ENCODE measurements around the gene VAPA. TPM values are rescaled to one million over a fixed set of nuclear protein-coding genes. Genes with fewer than 3 reads are reported as not detected.
"Not testable (repeated sequence)": the region's sequence is repeated elsewhere in the genome, so short reads cannot be mapped to it uniquely, and the experiment has no call there.

The VAPA gene
- polyA plus RNA-seq, 3 donors: 106 to 393 (median 334) TPM

GRCh38 chr18:9898792-9899549, 14.8 kb upstream of the VAPA start:
- Histone ChIP-seq H3K4me3 (replicated peaks in 1 of 3; ENCODE audit: low read depth in 2 of 3, low read length in 3 of 3) (no peak overlapping the region), H3K9ac (ENCODE audit: insufficient read depth, low read length, poor library complexity, severe bottlenecking) (no peak overlapping the region), H3K36me3 (replicated peaks in 1 of 2; ENCODE audit: control insufficient read depth in 1 of 2, insufficient read depth in 2 of 2, low read length in 2 of 2) (no peaks in the 10 kb centered on the region), H3K79me2 (ENCODE audit: insufficient read depth, low read length) (no peaks in the 10 kb centered on the region), H2AFZ (ENCODE audit: insufficient read depth, low read depth, low read length, poor library complexity, severe bottlenecking) (no peak overlapping the region), H4K20me1 (ENCODE audit: insufficient read depth, low read length) (no peaks in the 10 kb centered on the region), H3K9me3 (replicated peaks in 1 of 2; ENCODE audit: control insufficient read depth in 1 of 2, insufficient read depth in 1 of 2, low read length in 2 of 2) (no peaks in the 10 kb centered on the region), H3K4me1 (ENCODE audit: control insufficient read depth in 1 of 2, insufficient read depth in 2 of 2, low read length in 2 of 2) (no peaks in the 10 kb centered on the region), H3K4me2 (replicated peaks; ENCODE audit: extremely low read depth, low read length, poor library complexity, severe bottlenecking) (no peak overlapping the region), H3K27me3 (ENCODE audit: control insufficient read depth in 2 of 2, insufficient read depth in 2 of 2, low read length in 2 of 2) (no peaks in the 10 kb centered on the region), H3K27ac (ENCODE audit: low read depth in 1 of 2, low read length in 2 of 2) (no peak overlapping the region)
- Mint-ChIP-seq H3K4me1 (no peaks in the 10 kb centered on the region), H3K4me3 (no peak overlapping the region), H3K27ac (no peak overlapping the region), H3K36me3 (no peaks in the 10 kb centered on the region), H3K9me3 (peaks cover 0 to 2% (median 0%) of the 10 kb centered on the region in 7 donors), H3K27me3 (ENCODE audit: low read depth in 3 of 3) (peaks cover 0 to 3% (median 2%) of the 10 kb centered on the region in 3 donors)
- intact Hi-C loops (cut with micrococcal nuclease): no loop called here
- 93% methylated on average over 2 of the region's 11 CpGs for WGBS (ENCODE audit: insufficient coverage)
- no peak for DNase-seq
- TF ChIP-seq CTCF (IDR thresholded peaks at IDR 0.05): no peak

- not testable (repeated sequence) for H2AFZ ChIP-seq (ENCODE audit: insufficient read depth, low read depth, low read length, poor library complexity, severe bottlenecking); H3K4me3 ChIP-seq (replicated peaks in 1 of 3; ENCODE audit: low read depth in 2 of 3, low read length in 3 of 3)
Observed at GRCh38 chr18:9899550-9899930, 14.3 kb upstream of the VAPA start.

More at GRCh38 chr18:9899550-9899930, 14.3 kb upstream of the VAPA start:
- H3K9me3 ChIP-seq (replicated peaks in 1 of 2; ENCODE audit: control insufficient read depth in 1 of 2, insufficient read depth in 1 of 2, low read length in 2 of 2); H3K9me3 Mint-ChIP-seq; H3K4me3 Mint-ChIP-seq; H4K20me1 ChIP-seq (ENCODE audit: insufficient read depth, low read length); H3K4me1 Mint-ChIP-seq; H3K27me3 Mint-ChIP-seq (ENCODE audit: low read depth in 3 of 3); H3K4me2 ChIP-seq (replicated peaks; ENCODE audit: extremely low read depth, low read length, poor library complexity, severe bottlenecking); H3K4me1 ChIP-seq (ENCODE audit: control insufficient read depth in 1 of 2, insufficient read depth in 2 of 2, low read length in 2 of 2); H3K9ac ChIP-seq (ENCODE audit: insufficient read depth, low read length, poor library complexity, severe bottlenecking); H3K79me2 ChIP-seq (ENCODE audit: insufficient read depth, low read length); H3K27ac Mint-ChIP-seq; H3K36me3 Mint-ChIP-seq; DNase-seq; H3K27ac ChIP-seq (ENCODE audit: low read depth in 1 of 2, low read length in 2 of 2); H3K27me3 ChIP-seq (ENCODE audit: control insufficient read depth in 2 of 2, insufficient read depth in 2 of 2, low read length in 2 of 2); intact Hi-C loops (cut with micrococcal nuclease); H3K36me3 ChIP-seq (replicated peaks in 1 of 2; ENCODE audit: control insufficient read depth in 1 of 2, insufficient read depth in 2 of 2, low read length in 2 of 2): not testable (repeated sequence)
- WGBS (ENCODE audit: insufficient coverage): no CpG with 5 or more reads among the region's 1 CpG

Measured in CD14-positive monocyte (primary cell).